Stimulated activated CD8-positive, alpha-beta memory T cell treated with anti-CD3 and anti-CD28 coated beads, Interleukin-15, amount 100 ng/mL, for 48 hours (primary cell): ENCODE measurements around the gene CENPT.
"Not testable (repeated sequence)": the region's sequence is repeated elsewhere in the genome, so short reads cannot be mapped to it uniquely, and the experiment has no call there.

Experiments used
- DNase-seq, 2 donors: peaks; one replicate each; pipeline ENCODE4 v3.0.0-alpha.2; 2020; ENCODE audit warnings: low read depth in 2 of 2

The CENPT gene

GRCh38 chr16:67848118-67848517 lies 625 bp upstream of the CENPT start:
- no peak for DNase-seq

GRCh38 chr16:67846320-67847063 lies 1.0 kb downstream of the CENPT start, which contains the start of gene NUTF2:
TSS of gene NUTF2 (plus strand) at chr16:67846933. CDS start at chr16:67865131, 18,198 bp downstream.
- peak; percentile 94 for DNase-seq

GRCh38 chr16:67846063-67846319 lies 1.5 kb downstream of the CENPT start:
- no peak for DNase-seq

GRCh38 chr16:67845291-67846062 lies 2.0 kb downstream of the CENPT start:
- DNase-seq, result no peak

- no peak for DNase-seq
These were observed 3.0 kb downstream of the CENPT start for GRCh38 chr16:67844497-67844896.

- DNase-seq, result no peak
These were observed 4.1 kb downstream of the CENPT start for GRCh38 chr16:67843343-67843765.

GRCh38 chr16:67842509-67843342 lies 4.8 kb downstream of the CENPT start:
- peak; percentile 39 to 47 for DNase-seq

- peak; percentile 87 to 88 for DNase-seq
These were observed 5.5 kb downstream of the CENPT start, which contains the start of gene THAP11 for GRCh38 chr16:67841816-67842508. TSS of gene THAP11 (plus strand) at chr16:67842320. CDS start at chr16:67842555, 235 bp downstream.

- no peak for DNase-seq
These were observed 6.2 kb downstream of the CENPT start for GRCh38 chr16:67841198-67841815.

- DNase-seq, result no peak
These were observed 9.7 kb downstream of the CENPT start for GRCh38 chr16:67837811-67838210.

GRCh38 chr16:67837190-67837589 lies 10.3 kb downstream of the CENPT start:
- not testable (repeated sequence) for DNase-seq

GRCh38 chr16:67834242-67834614 lies 13.3 kb downstream of the CENPT start:
- DNase-seq, result no peak

- peak; percentile 86 to 88 for DNase-seq
These were observed 13.9 kb downstream of the CENPT start for GRCh38 chr16:67833415-67834241.

GRCh38 chr16:67833030-67833414 lies 14.5 kb downstream of the CENPT start:
- no peak for DNase-seq

GRCh38 chr16:67828651-67829050 lies 18.8 kb downstream of the CENPT start:
- DNase-seq, result no peak

- DNase-seq, result no peak
These were observed 21.6 kb downstream of the CENPT start for GRCh38 chr16:67825906-67826305.

GRCh38 chr16:67825119-67825518 lies 22.4 kb downstream of the CENPT start:
- DNase-seq, result no peak

- no peak for DNase-seq
These were observed 25.0 kb downstream of the CENPT start for GRCh38 chr16:67822511-67822910.

- DNase-seq, result no peak
These were observed 26.8 kb downstream of the CENPT start for GRCh38 chr16:67820608-67821259.

GRCh38 chr16:67814567-67814966 lies 32.9 kb downstream of the CENPT start:
- no peak for DNase-seq
